Stimulated activated CD4-positive, alpha-beta T cell treated with anti-CD3 and anti-CD28 coated beads, Interleukin-15, amount 100 ng/mL, for 1 hour (primary cell): Measurements from ENCODE around the gene RPS25.
"Not testable (repeated sequence)": the region's sequence is repeated elsewhere in the genome, so short reads cannot be mapped to it uniquely, and the experiment has no call there.

Experiments
- DNase-seq, 2 donors: peaks; one replicate each; pipeline ENCODE4 v3.0.0-alpha.2; 2020; ENCODE audit warnings: low read depth in 1 of 2, low spot score in 1 of 2

Gene RPS25

DNA sequence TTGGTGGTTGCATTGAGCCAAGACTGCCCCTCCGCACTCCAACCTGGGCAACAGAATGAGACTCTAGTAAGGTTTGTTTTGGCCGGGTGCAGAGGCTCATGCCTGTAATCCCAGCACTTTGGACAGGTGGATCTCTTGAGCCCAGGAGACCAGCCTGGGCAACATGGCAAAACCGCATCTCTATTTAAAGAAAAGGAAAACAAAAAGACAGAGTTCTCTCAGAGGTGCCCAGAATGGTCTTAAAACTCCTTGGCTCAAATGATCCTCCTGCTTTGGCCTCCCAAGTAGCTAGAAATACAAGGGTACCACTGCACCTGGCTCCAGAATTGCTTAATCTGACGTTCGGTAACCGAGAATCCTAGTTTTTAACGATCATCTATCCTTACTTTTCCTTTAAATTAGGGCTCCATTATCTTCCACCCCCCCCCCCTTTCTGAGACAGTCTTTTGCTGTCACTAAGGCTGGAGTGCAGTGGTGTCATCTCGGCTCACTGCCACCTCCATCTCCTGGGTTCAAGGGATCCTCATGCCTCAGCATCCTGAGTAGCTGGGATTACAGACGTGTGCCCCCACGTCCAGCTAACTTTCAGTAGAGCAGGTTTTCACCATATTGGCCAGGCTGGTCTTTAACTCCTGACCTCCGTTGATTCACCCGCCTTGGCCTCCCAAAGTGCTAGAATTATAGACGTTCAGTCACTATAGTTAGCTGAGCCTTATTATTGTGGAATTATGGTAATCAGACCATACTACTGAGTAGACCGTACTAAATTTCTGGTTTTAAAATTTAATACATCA lies 1.7 kb downstream of the RPS25 start:
- DNase-seq, result no peak

- DNase-seq, result no peak
These were observed 3.0 kb downstream of the RPS25 start for GRCh38 chr11:119015054-119015611.

DNA sequence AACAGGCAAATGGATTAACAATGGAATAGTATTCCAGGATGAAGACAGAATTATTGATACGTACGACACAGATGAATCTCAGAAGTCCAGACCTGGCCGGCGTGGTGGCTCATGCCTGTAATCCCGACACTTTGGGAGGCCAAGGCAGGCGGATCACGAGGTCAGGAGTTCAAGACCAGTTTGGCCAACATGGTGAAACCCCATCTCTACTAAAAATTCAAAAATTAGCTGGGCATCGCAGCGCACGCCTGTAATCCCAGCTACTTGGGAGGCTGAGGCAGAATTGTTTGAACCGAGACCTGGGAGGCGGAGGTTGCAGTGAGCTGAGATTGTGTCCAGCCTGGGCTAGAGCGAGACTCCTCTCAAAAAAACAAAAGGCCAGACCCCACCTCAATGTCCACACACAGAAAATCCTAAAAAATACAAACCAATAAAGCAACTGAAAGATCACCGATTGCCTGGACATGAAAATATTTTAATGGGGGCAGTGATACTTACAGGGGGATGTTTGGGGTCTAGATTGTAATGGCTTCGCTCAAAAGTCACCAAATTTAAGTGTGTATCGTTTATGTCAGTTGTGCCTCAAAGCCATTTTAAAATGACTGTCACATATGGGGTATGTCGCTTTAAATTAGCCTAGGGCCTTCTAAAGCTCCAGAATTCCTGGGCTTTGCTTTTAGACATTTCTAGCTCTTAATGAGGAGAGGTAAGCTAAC lies 3.8 kb downstream of the RPS25 start:
- no peak for DNase-seq

DNA sequence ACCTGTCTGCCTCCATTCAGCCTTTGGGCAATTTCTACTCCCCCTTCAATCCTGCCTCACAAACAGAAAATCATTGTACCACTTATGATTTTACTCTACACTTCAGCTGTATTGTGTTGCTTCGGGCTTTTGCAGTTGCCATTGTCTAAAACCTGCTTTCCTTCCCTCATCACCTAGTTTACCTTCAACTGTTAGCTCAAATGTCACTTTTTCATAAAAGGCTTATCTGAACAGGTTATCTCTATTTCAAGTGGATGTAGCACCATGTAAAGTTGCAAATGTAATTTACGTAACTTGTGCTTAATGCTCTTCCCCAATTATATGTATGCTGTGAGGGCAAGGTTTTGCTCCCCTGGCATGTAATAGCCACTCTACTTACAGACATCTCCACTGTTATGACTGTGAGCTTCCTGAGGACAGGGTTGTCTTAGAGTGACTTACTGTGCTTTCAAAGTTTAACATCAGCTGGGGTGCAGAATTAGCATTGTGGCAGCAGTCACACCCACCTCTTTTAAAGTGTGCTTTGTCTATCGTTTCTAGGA lies 5.4 kb downstream of the RPS25 start:
- no peak for DNase-seq

GRCh38 chr11:119011476-119012053 lies 6.6 kb downstream of the RPS25 start:
- no peak for DNase-seq

GRCh38 chr11:119006656-119007055 lies 11.5 kb downstream of the RPS25 start:
- no peak for DNase-seq

DNA sequence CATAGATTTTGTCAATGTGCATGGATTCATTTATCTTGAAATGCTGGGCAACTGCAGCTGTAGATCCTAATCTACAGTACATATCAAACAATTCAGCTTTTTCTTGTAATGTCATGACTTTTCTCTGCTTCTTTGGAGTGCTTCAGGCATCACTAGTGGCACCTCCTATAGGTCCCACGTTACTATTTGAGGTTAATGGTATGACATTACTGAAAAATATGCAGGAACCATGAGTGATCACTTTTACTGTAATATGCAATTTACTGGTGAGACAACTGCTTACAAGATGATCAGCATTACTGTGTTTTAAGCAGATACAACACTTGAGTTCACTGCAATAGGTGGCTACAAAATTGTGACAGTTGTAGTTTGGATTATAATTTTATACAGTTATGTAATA lies 17.2 kb downstream of the RPS25 start:
- DNase-seq, result no peak

GRCh38 chr11:118998822-118999221 lies 19.3 kb downstream of the RPS25 start:
- no peak for DNase-seq

- DNase-seq, result no peak
These were observed 19.8 kb downstream of the RPS25 start for GRCh38 chr11:118998388-118998717.

DNA sequence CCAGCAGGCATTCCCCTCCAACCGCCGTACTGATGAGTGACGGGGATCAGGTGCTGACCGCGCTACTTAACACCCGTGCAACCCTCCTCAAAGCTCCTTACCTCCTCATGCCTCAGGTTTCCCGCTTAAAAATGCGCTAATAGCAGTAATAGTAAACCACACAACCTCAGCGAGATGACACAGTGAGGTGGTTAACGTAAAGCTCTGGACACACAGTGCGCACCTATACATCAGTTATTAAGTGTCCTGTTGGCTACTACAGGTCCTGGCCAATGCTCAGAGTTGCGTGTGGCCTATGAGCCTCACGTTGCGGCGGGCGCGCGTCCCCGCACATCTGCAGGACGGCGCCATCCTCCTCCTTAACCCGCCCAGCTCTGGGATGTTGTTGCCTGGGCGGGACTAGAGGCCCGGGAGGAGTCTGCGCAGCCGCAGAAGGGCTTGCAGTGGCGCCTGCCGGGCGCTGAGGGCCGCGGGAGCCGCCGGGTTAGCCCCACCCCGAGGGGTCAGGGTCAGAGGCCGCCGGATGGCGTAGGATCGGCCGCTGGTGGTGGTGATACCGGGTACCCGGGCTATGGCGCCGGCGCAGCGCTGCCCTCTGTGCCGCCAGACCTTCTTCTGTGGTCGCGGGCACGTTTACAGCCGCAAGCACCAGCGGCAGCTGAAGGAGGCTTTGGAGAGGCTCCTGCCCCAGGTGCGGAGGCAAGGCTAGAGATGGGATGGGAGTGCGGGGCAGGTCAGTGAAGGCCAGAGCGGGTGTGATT lies 20.3 kb downstream of the RPS25 start, which contains the start of gene CENATAC:
Gene CENATAC (plus strand): TSS at position 512 of the 761 bp plus-strand sequence. CDS start 60 bp downstream, at position 572.
- DNase-seq, result peak; percentile 92 to 93

DNA sequence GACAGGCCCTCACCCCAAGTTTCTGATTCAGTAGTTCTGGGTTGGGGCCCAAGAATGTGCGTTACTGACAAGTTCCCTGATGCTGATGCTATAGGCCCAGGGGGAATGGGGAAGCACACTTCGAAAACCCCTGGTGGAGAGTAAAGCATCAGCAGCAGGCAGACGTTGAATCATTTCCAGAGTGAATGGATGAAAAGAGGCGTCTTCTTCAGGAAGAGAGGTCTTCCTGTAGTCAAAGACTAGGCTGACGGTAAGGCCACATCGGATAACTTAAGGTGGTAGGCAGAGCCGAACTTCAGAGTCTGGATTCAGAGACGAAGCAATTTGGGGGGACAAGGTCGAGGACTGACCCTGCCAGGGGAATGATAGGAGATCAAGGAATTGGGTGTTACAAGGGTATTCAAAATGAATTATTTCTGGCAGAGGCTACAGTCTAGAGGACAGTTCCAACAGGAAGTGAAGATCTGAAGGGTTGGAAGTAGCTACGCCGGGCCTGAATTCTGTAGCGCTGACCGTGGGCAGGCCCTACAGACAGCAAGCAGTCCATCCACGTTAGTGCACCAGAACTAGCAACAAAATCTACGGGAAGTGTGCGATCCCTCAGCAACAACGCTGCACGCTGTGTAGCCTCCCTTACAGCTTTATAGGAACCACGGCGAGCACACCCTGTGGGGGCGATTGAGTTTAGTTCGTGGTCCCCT lies 21.1 kb downstream of the RPS25 start:
- DNase-seq, result no peak

GRCh38 chr11:118991486-118992038 lies 26.6 kb downstream of the RPS25 start:
- DNase-seq, result not testable (repeated sequence)

DNA sequence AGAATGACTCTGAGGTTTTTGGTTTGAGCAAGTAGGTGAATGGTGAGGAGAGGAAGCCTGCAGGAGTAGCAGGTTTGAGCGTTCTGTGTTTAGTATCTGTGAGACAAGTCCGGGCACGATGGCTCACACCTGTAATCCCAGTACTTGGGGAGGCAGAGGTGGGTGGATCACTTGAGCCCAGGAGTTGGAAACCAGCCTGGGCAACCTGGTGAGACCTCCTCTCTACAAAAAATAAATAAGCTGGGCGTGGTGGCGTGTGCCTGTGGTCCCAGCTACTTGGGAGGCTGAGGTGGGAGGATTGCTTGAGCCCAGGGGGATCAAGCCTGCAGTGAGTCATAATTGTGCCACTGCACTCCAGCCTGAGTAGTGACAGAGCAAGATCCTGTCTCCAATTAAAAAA lies 29.9 kb downstream of the RPS25 start:
- DNase-seq, result no peak

- DNase-seq, result no peak
These were observed 33.3 kb downstream of the RPS25 start for GRCh38 chr11:118984825-118985224.

DNA sequence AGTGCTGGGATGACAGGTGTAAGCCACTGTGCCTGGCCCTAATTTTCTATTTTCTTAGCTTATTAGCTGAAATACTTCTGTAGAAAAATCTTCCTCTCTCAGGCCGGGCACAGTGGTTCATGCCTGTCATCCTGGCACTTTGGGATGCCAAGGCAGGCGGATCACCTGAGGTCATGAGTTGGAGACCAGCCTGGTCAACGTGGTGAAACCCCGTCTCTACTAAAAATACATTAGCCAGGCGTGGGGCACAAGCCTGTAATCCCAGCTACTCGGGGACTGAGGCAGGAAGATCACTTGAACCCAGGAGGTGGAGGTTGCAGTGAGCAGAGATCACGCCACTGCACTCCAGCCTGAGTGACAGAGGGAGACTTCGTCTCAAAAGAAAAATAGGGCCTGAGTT lies 33.8 kb downstream of the RPS25 start:
- DNase-seq, result not testable (repeated sequence)

DNA sequence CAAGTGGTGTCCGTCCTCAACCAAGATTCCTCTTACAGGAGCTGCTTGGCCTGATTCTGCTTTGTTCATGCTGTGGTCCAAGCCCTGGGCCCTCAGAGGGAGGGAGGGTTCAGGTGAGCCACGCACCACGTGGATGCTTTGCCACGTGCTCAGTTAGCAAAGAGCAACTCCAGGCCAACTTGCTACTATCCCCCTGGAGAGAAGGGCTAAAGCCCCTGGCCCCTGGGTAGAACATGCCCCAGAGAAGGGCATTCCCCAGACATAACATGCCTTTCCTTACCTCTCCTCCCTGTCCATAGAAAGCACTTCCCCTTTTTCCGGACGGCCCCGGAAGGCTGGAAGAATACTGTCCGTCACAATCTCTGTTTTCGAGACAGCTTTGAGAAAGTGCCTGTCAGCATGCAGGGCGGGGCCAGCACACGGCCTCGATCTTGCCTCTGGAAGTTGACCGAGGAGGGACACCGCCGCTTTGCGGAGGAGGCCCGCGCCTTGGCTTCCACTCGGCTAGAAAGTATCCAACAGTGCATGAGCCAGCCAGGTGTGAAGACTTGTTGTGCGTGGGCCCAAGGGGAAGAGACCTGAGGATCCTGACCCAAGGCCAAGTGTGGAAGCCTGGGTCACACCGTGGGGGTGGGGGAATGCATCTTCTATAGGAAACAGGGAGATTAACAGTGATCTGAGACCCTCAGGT lies 37.8 kb downstream of the RPS25 start:
- DNase-seq, result no peak

- DNase-seq, result no peak
These were observed 38.7 kb downstream of the RPS25 start for GRCh38 chr11:118979434-118979833.

DNA sequence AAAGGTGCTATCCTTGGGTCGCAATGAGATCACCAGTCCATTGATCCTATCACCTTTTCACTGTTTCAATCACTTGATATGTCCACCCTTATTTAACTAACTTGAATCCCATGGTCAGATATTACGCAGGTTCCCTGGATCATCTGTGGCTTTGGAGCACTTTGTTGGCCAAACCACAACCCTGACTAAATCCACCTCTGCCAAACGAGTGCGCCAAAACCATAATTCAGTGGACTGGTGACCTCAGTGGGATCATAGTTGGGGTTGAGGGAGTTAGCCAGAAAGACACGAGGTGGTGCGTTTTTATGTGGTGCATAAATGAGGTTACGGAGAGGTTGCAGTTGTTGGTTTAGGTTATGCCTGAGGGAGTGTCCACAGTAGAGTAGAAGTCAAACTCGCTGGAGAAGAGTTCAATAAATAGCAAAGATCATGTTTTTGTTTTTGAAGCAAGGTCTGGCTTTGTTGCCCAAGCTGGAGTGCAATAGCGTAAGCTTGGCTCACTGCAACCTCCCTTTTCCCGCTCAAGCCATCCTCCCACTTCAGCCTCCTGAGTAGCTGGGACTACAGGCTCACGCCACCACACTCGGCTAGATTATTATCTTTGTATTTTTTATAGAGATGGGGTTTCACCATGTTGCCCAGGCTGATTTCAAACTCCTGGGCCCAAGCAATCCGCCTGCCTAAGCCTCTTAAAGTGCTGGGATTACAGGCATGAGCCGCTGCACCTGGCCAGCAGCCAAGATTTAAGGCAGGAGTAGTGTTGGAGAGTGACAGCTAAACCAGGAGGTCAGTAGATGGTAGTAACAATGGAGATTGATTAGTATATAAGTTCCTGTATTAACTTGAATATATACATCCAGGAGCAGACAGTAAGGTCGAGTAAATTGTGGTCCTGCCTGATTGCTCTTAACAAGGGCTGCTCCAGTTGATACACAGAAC lies 42.1 kb downstream of the RPS25 start:
- DNase-seq, result no peak
